DLD1 (cell line): Measurements from ENCODE around the gene EPN3.

Source experiments
- in situ Hi-C: cut with HindIII; loops from 2 replicates; pipeline ENCODE4 v1.10.0; 2017; ENCODE audit warnings: low sequenced_read_pairs

EPN3 gene

DNA sequence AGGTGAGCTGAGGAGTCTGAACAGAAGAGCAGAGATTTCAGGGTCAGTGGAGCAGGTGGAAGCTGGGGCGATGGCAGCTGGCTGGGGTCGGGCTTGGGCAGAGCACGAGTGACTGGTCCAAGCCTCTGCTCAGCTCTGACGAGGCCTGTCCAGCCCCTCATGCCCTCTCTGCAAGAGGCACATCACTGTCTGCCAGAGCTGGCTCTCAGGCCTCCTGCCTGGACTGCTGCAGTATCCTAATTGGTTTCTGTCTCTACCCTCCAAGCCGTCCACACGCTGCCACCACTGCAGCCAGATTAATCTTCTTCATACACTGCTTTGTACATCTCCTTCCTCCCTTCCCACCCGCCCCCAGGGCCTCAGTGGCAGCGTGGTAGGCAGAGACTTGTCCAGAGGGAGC, 53.4 kb downstream of the EPN3 start:
- in situ Hi-C loops: no loop called here

DNA sequence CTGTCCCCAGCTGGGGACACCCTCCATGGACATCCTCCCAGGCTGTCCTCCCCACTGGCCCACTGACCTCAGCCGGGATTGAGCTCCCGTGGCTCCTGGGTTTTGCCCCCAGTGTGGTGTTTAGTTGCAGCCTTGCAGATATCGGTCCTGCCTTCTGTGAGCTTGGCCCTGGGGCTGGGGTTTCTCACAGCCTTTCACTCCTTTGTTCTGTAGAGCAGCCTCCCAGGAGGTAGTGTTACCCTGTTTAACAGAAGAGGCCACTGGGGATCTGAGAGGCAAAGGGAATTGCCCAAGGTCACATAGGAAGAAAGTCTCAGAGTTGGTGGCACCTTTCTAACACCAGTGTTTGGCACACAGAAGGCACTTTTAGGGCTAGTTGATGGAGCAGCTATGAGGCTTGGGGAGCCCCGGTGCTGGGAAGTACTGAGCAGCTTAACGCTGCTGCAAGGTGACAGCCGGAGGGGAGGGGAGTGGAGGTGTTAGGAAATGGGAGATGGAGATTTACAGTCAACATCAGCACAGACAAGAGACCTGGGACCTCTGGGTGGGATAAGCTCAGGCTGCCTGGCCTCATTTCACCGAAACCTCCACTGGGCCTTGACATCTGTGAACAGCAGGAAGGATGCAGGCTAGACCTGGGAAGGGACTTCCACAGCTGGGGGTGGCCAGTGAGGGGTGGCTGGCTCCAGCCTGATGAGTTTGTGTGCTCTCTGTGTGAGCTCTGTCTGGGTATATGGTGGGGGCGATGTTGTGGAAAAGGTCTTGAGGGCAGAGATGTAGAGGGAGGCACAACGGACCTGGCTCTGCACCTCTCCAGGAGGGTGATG, 54.1 kb downstream of the EPN3 start:
- in situ Hi-C loops: no loop called here

DNA sequence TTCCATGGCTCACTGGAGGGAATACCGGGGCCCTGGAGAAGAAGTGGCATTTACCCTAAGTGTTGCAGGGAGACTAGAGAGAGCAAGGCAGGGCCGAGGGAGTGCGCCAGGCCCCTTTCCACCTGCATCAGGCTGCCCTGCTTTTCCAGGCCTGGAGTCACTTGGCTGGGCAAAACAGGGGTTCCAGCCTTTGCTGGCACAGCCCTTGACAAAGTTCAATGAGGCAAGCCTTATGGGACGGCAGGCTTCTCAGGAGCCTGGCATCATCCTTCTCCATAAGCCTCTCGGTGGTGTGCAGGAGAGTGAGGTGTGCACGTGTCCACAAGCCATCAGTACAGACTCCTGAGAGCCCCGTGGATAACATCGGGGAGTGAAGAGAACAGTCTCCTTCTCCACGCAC, 55.0 kb downstream of the EPN3 start:
- in situ Hi-C loops: no loop called here

DNA sequence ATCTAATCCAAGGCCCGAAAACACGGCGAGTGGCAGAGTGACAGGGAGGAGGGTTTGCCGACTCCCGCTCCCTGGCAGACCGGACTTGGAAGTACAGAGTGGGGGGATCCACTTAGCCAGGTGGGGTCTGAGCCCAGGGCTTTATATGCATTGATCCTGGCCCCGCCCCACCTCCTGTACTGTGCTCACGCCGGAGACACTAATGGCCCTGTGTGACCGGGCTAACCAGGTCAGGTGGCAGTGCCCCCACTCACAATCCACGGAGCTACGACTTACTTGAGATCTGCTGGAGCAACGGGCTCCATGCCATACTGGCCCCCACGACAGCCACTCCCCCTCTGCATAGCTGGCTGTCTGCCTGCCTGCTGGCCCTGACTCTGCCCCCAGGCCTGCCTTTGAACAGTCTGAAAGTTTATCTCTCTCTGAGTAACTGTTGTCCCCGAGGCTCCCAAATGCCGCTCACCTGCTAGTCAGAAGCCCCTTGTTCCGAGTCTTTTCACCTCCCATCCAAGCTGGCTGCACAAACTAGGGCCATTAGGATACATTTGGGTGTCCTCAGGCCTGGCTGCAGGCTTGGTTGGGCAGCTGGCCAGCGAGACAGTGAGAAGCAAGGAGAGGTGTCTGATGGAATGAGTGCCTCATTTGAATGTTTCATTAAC, 56.0 kb downstream of the EPN3 start:
- in situ Hi-C loops: no loop called here

DNA sequence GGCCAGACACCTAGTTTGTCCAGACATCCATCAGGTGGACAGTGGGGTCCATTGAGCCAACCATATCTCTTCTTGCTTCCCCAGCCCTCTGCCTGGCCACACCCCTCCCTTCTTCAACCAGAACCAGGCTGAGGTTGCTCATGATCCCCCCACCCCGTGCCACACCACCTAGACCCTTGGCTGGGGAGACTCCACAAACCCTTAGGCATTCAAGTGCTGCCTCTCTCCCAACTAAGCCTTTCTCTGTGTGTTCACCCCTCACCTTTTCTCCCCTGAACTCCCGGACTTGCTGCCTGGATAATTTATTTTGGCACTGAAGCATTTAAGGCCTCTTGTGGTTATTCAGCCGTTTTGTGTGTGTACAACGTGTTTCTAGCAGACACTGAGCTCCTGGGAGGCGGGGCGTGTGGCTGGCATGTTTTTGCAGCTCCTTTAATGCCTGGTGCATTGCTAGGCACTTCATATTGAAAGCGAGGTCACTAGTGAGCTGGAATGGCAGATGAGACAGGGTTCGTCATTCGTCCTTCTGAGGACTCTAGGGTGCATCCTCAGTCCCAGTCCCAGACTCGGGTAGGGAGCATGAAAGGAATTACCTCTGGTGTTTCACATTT, 56.7 kb downstream of the EPN3 start:
- in situ Hi-C loops: no loop called here

DNA sequence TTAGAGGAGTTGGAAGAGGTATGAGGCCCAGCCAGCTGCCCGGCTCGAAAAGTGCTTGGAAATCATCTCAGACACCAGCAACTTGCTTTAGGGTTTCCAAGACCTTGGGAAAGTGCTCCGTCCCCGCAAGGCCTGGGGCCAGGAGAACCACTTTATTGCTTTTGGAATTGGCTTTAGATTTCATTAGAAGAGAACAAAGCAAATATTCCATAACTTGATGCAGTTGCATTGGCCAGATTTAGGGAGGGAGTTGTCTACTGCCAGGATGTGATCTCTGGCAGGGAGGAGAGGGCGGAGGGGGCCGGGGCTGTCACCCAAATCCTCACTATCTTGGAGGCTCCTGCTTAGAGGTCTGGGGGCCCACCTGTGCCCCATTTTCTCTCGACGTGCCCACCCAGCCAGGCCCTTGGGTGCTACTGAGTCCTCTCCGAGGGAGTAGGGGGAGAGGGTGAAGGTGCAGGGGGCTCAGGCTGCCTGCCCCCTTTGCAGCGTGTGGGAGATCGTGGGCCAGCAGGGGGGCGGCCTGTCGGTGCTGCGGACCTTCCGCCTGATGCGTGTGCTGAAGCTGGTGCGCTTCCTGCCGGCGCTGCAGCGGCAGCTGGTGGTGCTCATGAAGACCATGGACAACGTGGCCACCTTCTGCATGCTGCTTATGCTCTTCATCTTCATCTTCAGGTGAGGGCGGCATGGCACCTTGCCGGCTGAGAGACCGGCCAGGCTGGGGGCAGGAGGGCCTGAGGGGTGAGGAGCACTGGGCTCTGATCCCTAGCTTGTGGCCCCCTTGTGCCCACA, 58.6 kb downstream of the EPN3 start:
- in situ Hi-C loops: no loop called here

DNA sequence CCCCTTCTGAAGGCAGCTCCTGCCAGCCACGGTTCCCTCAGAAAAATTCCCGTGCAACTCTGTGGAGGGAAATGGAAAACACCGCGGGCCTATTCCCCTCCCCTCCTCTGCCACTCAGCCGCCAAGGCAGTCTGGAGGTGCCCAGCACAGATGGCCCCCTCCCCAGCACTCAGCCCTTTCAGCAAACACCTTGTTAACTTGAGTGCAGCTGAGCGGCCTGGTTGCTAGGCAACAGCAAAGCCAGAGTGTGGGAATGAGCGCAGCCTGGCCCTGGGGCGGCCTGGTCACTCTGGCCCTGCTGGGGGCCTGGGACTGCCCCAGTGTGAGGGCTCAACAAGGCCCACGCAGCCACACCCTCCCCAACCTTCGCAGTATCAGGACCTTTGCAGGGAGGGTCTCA, 60.8 kb downstream of the EPN3 start:
- in situ Hi-C loops: no loop called here
